Measurements from ENCODE around the gene MOB1B.
A peak's percentile ranks its signal among the peaks of the same experiment; 100 is the strongest.

Gene MOB1B

GRCh38 chr4:70936200-70936787 is 34.1 kb downstream of the MOB1B start:
- TF ChIP-seq, protein P1, sequence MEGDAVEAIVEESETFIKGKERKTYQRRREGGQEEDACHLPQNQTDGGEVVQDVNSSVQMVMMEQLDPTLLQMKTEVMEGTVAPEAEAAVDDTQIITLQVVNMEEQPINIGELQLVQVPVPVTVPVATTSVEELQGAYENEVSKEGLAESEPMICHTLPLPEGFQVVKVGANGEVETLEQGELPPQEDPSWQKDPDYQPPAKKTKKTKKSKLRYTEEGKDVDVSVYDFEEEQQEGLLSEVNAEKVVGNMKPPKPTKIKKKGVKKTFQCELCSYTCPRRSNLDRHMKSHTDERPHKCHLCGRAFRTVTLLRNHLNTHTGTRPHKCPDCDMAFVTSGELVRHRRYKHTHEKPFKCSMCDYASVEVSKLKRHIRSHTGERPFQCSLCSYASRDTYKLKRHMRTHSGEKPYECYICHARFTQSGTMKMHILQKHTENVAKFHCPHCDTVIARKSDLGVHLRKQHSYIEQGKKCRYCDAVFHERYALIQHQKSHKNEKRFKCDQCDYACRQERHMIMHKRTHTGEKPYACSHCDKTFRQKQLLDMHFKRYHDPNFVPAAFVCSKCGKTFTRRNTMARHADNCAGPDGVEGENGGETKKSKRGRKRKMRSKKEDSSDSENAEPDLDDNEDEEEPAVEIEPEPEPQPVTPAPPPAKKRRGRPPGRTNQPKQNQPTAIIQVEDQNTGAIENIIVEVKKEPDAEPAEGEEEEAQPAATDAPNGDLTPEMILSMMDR (conservative IDR thresholded peaks at IDR 0.05; ENCODE audit: low read depth, low read length), result no peak
- no peak overlapping the region for H3K4me3 ChIP-seq (ENCODE audit: low read depth, low read length)
- peak; percentile 68 for DNase-seq (ENCODE audit: low read depth)

GRCh38 chr4:70938086-70938485 is 35.9 kb downstream of the MOB1B start:
- TF ChIP-seq, protein P1 (conservative IDR thresholded peaks at IDR 0.05; ENCODE audit: low read depth, low read length), result no peak
- no peak overlapping the region for H3K4me3 ChIP-seq (ENCODE audit: low read depth, low read length)
- DNase-seq (ENCODE audit: low read depth), result no peak

- TF ChIP-seq, protein P1 (conservative IDR thresholded peaks at IDR 0.05; ENCODE audit: low read depth, low read length), result peak; percentile 3
- no peak overlapping the region for H3K4me3 ChIP-seq (ENCODE audit: low read depth, low read length)
- no peak for DNase-seq (ENCODE audit: low read depth)
Measured at GRCh38 chr4:70940134-70940533, 38.0 kb downstream of the MOB1B start.

DNA sequence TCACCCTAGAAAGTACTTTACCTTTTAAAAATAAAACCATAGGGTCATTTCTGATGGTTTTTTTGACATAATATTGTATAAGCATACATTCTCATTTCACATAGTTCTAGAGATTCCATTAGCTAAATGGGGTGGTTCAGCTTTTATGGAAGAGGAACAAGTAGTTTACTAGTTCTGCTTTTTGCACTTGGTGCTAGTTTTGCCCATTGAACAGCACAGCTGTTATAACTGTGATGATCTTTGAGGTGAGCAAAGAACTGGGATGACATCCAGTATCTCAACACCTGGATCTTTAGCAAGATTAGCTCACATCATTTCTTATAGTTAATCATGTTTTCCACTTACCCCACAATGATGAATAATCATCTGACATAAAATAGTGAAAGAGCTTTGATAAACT is 40.9 kb downstream of the MOB1B start:
- TF ChIP-seq, protein P1 (conservative IDR thresholded peaks at IDR 0.05; ENCODE audit: low read depth, low read length), result no peak
- no peak for DNase-seq (ENCODE audit: low read depth)
- H3K4me3 ChIP-seq (ENCODE audit: low read depth, low read length), result no peak overlapping the region

DNA sequence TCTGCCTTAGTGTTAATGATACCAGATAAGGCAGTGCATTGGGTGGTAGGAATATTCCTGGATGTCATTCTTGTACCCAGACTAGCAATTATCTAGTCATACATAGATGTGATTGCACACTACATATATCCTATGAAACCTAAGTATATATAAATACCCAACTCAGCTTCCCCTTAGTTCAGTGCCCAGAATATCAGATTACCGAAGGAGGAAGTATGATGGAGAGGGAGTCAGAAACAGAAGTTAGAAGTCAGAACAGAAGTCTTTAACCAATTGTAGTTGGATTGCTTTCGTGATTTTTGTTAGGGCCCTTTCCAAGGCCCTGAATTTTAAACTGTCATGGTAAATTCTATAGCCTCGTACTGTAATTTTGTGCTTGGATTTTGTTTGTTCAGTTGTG is 42.9 kb downstream of the MOB1B start:
- TF ChIP-seq, protein P1 (conservative IDR thresholded peaks at IDR 0.05; ENCODE audit: low read depth, low read length), result no peak
- DNase-seq (ENCODE audit: low read depth), result peak; percentile 29
- no peak overlapping the region for H3K4me3 ChIP-seq (ENCODE audit: low read depth, low read length)

DNA sequence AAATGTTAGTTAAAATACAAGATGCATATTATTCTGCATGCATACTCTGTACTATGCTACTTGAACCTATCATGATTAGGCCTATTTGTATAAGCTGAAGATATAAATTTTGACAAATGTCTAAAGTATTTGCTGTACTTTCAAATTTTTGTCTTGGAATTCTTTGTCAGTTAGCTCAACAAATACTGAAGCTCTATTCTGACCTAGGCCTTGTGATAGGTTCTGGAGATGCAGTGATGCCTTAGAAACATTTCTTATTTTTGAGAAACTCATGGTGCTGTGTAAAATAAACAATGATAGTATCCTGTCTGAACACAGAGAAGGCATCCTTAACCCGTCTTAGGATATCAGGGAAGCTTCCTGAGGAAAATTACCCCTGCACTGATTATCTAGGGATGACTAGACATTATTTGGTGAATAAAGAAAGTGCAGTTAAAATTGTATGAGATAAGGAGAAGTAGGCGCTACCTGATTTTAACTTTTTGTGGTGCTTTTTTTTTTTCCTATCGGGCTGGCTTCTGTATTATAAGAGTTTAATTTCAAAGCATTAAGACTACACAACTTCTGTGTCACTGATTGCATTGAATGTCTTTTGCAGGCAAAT is 43.4 kb downstream of the MOB1B start:
- H3K4me3 ChIP-seq (ENCODE audit: low read depth, low read length), result no peak overlapping the region
- TF ChIP-seq, protein P1 (conservative IDR thresholded peaks at IDR 0.05; ENCODE audit: low read depth, low read length), result no peak
- peak; percentile 58 for DNase-seq (ENCODE audit: low read depth)

DNA sequence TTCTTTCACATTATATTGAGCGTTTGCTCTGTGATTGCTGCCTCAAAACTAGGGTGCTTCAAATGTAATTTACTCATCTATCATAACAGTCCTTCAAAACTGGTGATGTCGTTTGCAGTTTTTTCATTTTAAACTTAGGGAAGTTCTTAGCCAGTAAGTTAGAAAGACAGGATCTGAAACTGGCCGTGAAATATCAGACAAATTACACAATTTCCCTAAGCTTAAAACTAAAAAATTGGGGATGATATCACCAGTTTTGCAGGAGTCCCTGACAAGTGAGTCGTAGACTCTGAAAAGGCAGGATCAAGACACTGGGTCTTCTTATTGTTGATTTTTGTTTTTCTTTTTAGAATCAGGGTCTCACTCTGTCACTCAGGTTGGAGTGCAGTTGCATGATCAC is 44.8 kb downstream of the MOB1B start:
- TF ChIP-seq, protein P1 (conservative IDR thresholded peaks at IDR 0.05; ENCODE audit: low read depth, low read length), result no peak
- DNase-seq (ENCODE audit: low read depth), result no peak
- H3K4me3 ChIP-seq (ENCODE audit: low read depth, low read length), result no peak overlapping the region
